ENCODE results near the gene FRAT2. TPM values are rescaled to one million over a fixed set of nuclear protein-coding genes. Genes with fewer than 3 reads are reported as not detected.
A peak's percentile ranks its signal among the peaks of the same experiment; 100 is the strongest.

FRAT2 gene
- total and polyA plus RNA-seq, 2 of the 13 experiments (the other 11 are each of a cell fraction or from before 2014, with no cell fraction given): 7.2 to 14.1 TPM

DNA sequence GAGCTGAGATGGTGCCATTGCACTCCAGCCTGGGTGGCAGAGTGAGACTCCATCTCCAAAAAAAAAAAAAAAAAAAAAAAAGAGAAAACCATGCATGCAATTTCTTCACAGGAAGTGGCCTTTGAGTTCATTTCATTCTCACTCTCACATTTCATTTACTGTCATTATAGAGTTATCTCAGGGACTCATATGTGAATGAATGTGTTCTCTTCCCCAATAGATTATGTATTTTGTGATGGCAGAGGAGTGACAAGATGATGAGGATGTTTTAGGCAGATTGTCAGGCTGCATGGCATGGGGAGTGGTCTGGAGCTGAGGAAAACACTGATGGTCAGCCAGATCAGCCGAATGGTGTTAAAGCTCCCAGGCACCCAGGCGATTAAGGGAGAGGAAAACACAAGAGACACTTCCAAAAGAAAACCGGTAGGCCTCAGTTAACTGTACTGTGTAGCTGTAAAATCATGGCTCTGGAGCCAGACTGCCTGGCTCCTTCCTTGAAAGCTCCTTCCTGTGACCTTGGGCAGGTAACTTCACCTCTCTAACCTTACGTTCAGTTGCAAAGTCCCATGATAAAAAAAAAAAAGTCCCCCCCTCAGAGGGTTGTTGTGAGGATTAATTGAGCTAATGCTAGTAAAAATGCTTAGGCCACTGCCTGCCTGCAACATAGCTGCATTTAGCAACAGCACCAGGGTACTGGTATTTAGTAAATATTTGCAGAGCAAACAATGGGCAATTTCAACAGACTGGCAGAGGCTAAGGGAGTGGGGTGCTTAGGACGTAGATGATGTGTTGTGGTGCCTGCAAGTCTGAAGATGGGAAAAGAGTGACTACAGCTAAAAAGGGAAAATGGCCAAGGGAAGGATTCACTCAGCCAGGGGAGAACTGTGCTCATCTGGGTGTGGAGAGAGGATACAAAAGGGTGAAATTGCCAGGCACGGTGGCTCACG, 6.9 kb downstream of the FRAT2 start (continued):
- TF ChIP-seq, protein P1, sequence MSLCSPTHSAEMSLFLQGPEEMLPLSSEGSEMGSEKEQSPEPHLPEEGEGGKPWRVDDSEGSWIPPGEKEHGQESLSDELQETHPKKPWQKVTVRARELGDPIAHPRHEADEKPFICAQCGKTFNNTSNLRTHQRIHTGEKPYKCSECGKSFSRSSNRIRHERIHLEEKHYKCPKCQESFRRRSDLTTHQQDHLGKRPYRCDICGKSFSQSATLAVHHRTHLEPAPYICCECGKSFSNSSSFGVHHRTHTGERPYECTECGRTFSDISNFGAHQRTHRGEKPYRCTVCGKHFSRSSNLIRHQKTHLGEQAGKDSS (CRISPR knock-in tag; IDR thresholded peaks at IDR 0.05; ENCODE audit: borderline replicate concordance, low read depth): no peak
- TF ChIP-seq ZNF331 (CRISPR knock-in tag; IDR thresholded peaks at IDR 0.05) (peak; percentile 79; the same call in 1 of the 2 replicates), ZNF747 (CRISPR knock-in tag; IDR thresholded peaks at IDR 0.05; ENCODE audit: borderline replicate concordance) (no peak; the same call in 1 of the 2 replicates), ZBTB38 (CRISPR knock-in tag; IDR thresholded peaks at IDR 0.05) (no peak), ZNF362 (CRISPR knock-in tag; IDR thresholded peaks at IDR 0.05; ENCODE audit: borderline replicate concordance) (peak; percentile 89), GFI1 (CRISPR knock-in tag; IDR thresholded peaks at IDR 0.05; ENCODE audit: borderline replicate concordance) (peak; percentile 86), MNT (IDR thresholded peaks at IDR 0.05) (0 out of 2 replicates have a peak, but pooled peaks have one; percentile 9), ZNF530 (CRISPR knock-in tag; IDR thresholded peaks at IDR 0.05; ENCODE audit: low read depth) (no peak), XRCC5 (optimal IDR thresholded peaks at IDR 0.05; ENCODE audit: low read length) (peak; percentile 42), ZNF501 (CRISPR knock-in tag; IDR thresholded peaks at IDR 0.05) (no peak), HIVEP1 (CRISPR knock-in tag; IDR thresholded peaks at IDR 0.05) (no peak), TOPORS (CRISPR knock-in tag; IDR thresholded peaks at IDR 0.05) (no peak)
- TF ChIP-seq, protein P2, sequence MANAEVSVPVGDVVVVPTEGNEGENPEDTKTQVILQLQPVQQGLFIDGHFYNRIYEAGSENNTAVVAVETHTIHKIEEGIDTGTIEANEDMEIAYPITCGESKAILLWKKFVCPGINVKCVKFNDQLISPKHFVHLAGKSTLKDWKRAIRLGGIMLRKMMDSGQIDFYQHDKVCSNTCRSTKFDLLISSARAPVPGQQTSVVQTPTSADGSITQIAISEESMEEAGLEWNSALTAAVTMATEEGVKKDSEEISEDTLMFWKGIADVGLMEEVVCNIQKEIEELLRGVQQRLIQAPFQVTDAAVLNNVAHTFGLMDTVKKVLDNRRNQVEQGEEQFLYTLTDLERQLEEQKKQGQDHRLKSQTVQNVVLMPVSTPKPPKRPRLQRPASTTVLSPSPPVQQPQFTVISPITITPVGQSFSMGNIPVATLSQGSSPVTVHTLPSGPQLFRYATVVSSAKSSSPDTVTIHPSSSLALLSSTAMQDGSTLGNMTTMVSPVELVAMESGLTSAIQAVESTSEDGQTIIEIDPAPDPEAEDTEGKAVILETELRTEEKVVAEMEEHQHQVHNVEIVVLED (CRISPR knock-in tag; IDR thresholded peaks at IDR 0.05; ENCODE audit: borderline replicate concordance): no peak; the same call in 1 of the 2 replicates
- TF ChIP-seq, protein P3, sequence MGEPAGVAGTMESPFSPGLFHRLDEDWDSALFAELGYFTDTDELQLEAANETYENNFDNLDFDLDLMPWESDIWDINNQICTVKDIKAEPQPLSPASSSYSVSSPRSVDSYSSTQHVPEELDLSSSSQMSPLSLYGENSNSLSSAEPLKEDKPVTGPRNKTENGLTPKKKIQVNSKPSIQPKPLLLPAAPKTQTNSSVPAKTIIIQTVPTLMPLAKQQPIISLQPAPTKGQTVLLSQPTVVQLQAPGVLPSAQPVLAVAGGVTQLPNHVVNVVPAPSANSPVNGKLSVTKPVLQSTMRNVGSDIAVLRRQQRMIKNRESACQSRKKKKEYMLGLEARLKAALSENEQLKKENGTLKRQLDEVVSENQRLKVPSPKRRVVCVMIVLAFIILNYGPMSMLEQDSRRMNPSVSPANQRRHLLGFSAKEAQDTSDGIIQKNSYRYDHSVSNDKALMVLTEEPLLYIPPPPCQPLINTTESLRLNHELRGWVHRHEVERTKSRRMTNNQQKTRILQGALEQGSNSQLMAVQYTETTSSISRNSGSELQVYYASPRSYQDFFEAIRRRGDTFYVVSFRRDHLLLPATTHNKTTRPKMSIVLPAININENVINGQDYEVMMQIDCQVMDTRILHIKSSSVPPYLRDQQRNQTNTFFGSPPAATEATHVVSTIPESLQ (CRISPR knock-in tag; conservative IDR thresholded peaks at IDR 0.05): no peak
- TF ChIP-seq, protein P4, sequence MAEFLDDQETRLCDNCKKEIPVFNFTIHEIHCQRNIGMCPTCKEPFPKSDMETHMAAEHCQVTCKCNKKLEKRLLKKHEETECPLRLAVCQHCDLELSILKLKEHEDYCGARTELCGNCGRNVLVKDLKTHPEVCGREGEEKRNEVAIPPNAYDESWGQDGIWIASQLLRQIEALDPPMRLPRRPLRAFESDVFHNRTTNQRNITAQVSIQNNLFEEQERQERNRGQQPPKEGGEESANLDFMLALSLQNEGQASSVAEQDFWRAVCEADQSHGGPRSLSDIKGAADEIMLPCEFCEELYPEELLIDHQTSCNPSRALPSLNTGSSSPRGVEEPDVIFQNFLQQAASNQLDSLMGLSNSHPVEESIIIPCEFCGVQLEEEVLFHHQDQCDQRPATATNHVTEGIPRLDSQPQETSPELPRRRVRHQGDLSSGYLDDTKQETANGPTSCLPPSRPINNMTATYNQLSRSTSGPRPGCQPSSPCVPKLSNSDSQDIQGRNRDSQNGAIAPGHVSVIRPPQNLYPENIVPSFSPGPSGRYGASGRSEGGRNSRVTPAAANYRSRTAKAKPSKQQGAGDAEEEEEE (CRISPR knock-in tag; IDR thresholded peaks at IDR 0.05; ENCODE audit: borderline replicate concordance): 0 out of 2 replicates have a peak, but pooled peaks have one; percentile 25
- TF ChIP-seq, protein P5, sequence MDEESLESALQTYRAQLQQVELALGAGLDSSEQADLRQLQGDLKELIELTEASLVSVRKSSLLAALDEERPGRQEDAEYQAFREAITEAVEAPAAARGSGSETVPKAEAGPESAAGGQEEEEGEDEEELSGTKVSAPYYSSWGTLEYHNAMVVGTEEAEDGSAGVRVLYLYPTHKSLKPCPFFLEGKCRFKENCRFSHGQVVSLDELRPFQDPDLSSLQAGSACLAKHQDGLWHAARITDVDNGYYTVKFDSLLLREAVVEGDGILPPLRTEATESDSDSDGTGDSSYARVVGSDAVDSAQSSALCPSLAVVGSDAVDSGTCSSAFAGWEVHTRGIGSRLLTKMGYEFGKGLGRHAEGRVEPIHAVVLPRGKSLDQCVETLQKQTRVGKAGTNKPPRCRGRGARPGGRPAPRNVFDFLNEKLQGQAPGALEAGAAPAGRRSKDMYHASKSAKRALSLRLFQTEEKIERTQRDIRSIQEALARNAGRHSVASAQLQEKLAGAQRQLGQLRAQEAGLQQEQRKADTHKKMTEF (CRISPR knock-in tag; IDR thresholded peaks at IDR 0.05): peak; percentile 93
